C4-2B (cell line): Measurements from ENCODE around the gene MAP1S.

Experiments used
- CTCF ChIP-seq: fragments of 450-650 bp; conservative IDR thresholded peaks from 2 replicates; pipeline ENCODE4 v1.5.1; 2017; ENCODE audit warnings: mild to moderate bottlenecking
- ZFX ChIP-seq: fragments of 450-650 bp; IDR thresholded peaks from 2 replicates; pipeline ENCODE4 v1.6.1; 2017

GRCh38 chr19:17748884-17749638, 29.8 kb downstream of the MAP1S start:
- TF ChIP-seq CTCF (no peak), ZFX (no peak)
